Activated naive CD4-positive, alpha-beta T cell treated with anti-CD3 and anti-CD28 coated beads for 36 hours (primary cell): ENCODE results near the gene ATG5. TPM values are rescaled to one million over a fixed set of nuclear protein-coding genes. Genes with fewer than 3 reads are reported as not detected.
"Not testable (repeated sequence)": the region's sequence is repeated elsewhere in the genome, so short reads cannot be mapped to it uniquely, and the experiment has no call there.

Experiments
- CTCF ChIA-PET: fragments of 350-600 bp; sonication (Branson Sonifier 250); formaldehyde crosslinking; loops from one replicate; lab custom pipeline; 2021; ENCODE audit warnings: antibody characterized with exemption; lab: Charles Lee
- DNase-seq: peaks from one replicate; pipeline ENCODE4 v3.0.0-alpha.2; 2020
- H3K27ac Mint-ChIP-seq: one replicate; pipeline ENCODE4 v1.8.0; 2021; ENCODE audit warnings: mild to moderate bottlenecking, mixed read lengths
- H3K27me3 Mint-ChIP-seq: one replicate; pipeline ENCODE4 v1.8.0; 2021; ENCODE audit warnings: low read depth, mixed read lengths
- H3K36me3 Mint-ChIP-seq: one replicate; pipeline ENCODE4 v1.8.0; 2021; ENCODE audit warnings: low read depth, mixed read lengths
- H3K4me1 Mint-ChIP-seq: one replicate; pipeline ENCODE4 v1.8.0; 2021; ENCODE audit warnings: low read depth, mixed read lengths
- H3K4me3 Mint-ChIP-seq: one replicate; pipeline ENCODE4 v1.8.0; 2021; ENCODE audit warnings: mild to moderate bottlenecking, moderate library complexity, mixed read lengths
- H3K9me3 Mint-ChIP-seq: one replicate; pipeline ENCODE4 v1.8.0; 2021; ENCODE audit warnings: mixed read lengths
- intact Hi-C: fragments of 100-400 bp; cut with micrococcal nuclease; formaldehyde crosslinking; loops from one replicate; pipeline ENCODE4 v1.15.1; 2023
- total RNA-seq, 2 experiments: library from RNA; stranded (reverse); gene quantifications; one replicate each; pipeline ENCODE4 v1.2.3, GENCODE V29; 2021

ATG5 gene
- total RNA-seq, 2 experiments from 2014 or later, result 20.2 to 20.7 TPM

- CTCF ChIA-PET, result interaction anchor here (0.6 kb wide), 1 partner anchor 66 kb away, joined by 3 read pairs; no protein-coding TSS in a partner anchor
- H3K36me3 Mint-ChIP-seq, result no peaks in the 10 kb centered on the region
- no peak overlapping the region for H3K27ac Mint-ChIP-seq
- DNase-seq, result no peak
- no peak overlapping the region for H3K4me3 Mint-ChIP-seq
- H3K4me1 Mint-ChIP-seq, result peaks cover 10% of the 10 kb centered on the region
- intact Hi-C loops, result no loop called here
- H3K27me3 Mint-ChIP-seq, result no peaks in the 10 kb centered on the region
- H3K9me3 Mint-ChIP-seq, result peaks cover 2% of the 10 kb centered on the region
These were observed 168.7 kb downstream of the ATG5 start for GRCh38 chr6:106156863-106157262.

DNA sequence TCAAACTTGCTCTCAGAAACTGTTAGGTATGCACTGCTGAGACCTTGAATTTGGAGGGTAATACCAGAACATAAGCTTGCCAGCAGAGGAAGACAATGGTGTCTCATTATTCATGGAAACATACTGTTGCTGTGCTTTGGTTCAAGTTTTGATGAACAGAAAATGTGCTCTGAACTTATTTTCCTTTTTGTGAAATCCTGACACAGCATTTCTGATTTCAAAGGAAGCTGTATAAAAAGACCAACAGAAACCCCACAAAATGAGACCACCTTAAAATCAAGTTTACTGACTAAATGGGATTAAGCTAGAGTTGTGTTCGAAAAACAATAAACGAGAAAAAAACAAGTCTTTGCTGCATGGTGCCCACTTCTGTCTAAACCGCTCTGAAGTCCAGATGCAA is 169.1 kb downstream of the ATG5 start:
- Mint-ChIP-seq H3K36me3 (no peaks in the 10 kb centered on the region), H3K27ac (no peak overlapping the region), H3K9me3 (peaks cover 2% of the 10 kb centered on the region), H3K4me3 (no peak overlapping the region), H3K27me3 (no peaks in the 10 kb centered on the region), H3K4me1 (peaks cover 10% of the 10 kb centered on the region)
- intact Hi-C loops, result no loop called here
- CTCF ChIA-PET, result interaction anchor here (0.6 kb wide), 1 partner anchor 66 kb away, joined by 3 read pairs; no protein-coding TSS in a partner anchor
- DNase-seq, result no peak

GRCh38 chr6:106155219-106155830 is 170.2 kb downstream of the ATG5 start:
- CTCF ChIA-PET, result no interaction called here
- no peak for DNase-seq
- intact Hi-C loops, result no loop called here
- Mint-ChIP-seq H3K27me3 (no peaks in the 10 kb centered on the region), H3K9me3 (peaks cover 2% of the 10 kb centered on the region), H3K36me3 (no peaks in the 10 kb centered on the region), H3K27ac (no peak overlapping the region), H3K4me1 (peaks cover 10% of the 10 kb centered on the region), H3K4me3 (no peak overlapping the region)

DNA sequence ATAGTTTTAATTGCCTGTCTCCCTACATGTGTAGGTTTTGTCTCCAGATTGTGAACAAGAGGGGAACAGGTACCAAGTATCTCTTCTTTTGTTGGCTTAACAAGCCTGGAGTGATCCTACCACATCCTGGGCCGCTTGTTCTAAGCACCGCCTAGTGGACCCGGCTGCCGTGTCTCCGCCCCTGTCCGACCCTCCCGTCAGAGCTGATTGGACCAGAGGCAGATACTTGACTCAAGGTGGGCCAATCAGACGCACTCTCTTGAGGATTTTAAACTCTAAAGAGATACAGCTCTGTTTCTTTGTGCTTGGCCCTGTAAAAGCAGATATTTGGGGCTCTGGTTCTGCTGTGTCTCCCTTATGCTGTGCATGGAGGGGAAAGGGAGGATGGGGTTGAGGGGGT is 171.2 kb downstream of the ATG5 start:
- CTCF ChIA-PET, result no interaction called here
- DNase-seq, result no peak

GRCh38 chr6:106152952-106153351 is 172.6 kb downstream of the ATG5 start:
- Mint-ChIP-seq H3K27ac (no peak overlapping the region), H3K36me3 (no peaks in the 10 kb centered on the region), H3K9me3 (peaks cover 2% of the 10 kb centered on the region), H3K4me1 (peaks cover 22% of the 10 kb centered on the region), H3K27me3 (no peaks in the 10 kb centered on the region), H3K4me3 (no peak overlapping the region)
- no peak for DNase-seq
- intact Hi-C loops, result no loop called here
- CTCF ChIA-PET, result interaction anchor here (1.0 kb wide), 1 partner anchor 42 kb away, joined by 3 read pairs; no protein-coding TSS in a partner anchor

More for the DNA sequence above, 171.2 kb downstream of the ATG5 start:
- H3K27ac Mint-ChIP-seq, result no peak overlapping the region
- H3K36me3 Mint-ChIP-seq, result no peaks in the 10 kb centered on the region
- peaks cover 2% of the 10 kb centered on the region for H3K9me3 Mint-ChIP-seq
- H3K4me1 Mint-ChIP-seq, result peaks cover 18% of the 10 kb centered on the region
- intact Hi-C loops, result no loop called here
- H3K4me3 Mint-ChIP-seq, result no peak overlapping the region
- H3K27me3 Mint-ChIP-seq, result no peaks in the 10 kb centered on the region

GRCh38 chr6:106152476-106152875 is 173.1 kb downstream of the ATG5 start:
- peaks cover 22% of the 10 kb centered on the region for H3K4me1 Mint-ChIP-seq
- DNase-seq, H3K27ac Mint-ChIP-seq, H3K36me3 Mint-ChIP-seq, intact Hi-C loops, H3K27me3 Mint-ChIP-seq, H3K9me3 Mint-ChIP-seq, H3K4me3 Mint-ChIP-seq: not testable (repeated sequence)
- CTCF ChIA-PET, result interaction anchor here (1.0 kb wide), 1 partner anchor 42 kb away, joined by 3 read pairs; no protein-coding TSS in a partner anchor

DNA sequence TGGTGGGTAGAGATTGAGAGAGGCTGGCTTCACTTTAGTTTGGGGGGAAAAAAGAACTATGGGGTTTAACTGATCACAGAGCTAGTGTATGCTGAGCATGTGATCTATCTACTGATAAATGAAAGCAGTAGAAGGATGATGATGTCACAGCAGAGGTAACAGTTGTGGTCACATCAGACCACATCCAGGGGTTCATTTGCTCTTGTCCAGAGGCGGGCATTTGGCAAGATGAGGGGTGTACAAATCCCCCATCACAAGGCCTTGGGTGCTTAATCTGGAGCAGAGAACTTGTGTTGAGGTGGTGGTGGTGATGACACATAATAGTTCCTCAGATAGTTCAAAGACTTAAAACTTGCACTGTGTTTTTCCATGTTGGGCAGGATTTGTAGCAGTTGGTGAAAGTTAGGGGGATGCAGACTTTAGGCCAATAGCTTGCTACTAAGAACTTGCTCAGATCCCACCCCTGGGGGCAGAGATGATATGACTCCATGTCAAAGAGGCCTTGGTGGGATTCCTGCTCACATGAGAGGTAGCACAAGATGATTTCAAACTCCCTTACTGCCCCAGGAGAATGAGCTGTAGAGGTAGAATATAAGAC is 176.0 kb downstream of the ATG5 start:
- no peak overlapping the region for H3K4me3 Mint-ChIP-seq
- peaks cover 27% of the 10 kb centered on the region for H3K4me1 Mint-ChIP-seq
- H3K27me3 Mint-ChIP-seq, result no peaks in the 10 kb centered on the region
- H3K27ac Mint-ChIP-seq, result no peak overlapping the region
- intact Hi-C loops, result no loop called here
- CTCF ChIA-PET, result no interaction called here
- H3K36me3 Mint-ChIP-seq, result no peaks in the 10 kb centered on the region
- DNase-seq, result peak; percentile 43
- peaks cover 2% of the 10 kb centered on the region for H3K9me3 Mint-ChIP-seq

- CTCF ChIA-PET, result interaction anchor here (1.0 kb wide), 1 partner anchor 76 kb away, joined by 3 read pairs; no protein-coding TSS in a partner anchor
- Mint-ChIP-seq H3K27ac (no peak overlapping the region), H3K4me1 (peaks cover 31% of the 10 kb centered on the region), H3K36me3 (no peaks in the 10 kb centered on the region), H3K4me3 (no peak overlapping the region), H3K27me3 (no peaks in the 10 kb centered on the region), H3K9me3 (peaks cover 2% of the 10 kb centered on the region)
- no peak for DNase-seq
- intact Hi-C loops, result no loop called here
These were observed 178.1 kb downstream of the ATG5 start for GRCh38 chr6:106147476-106147875.

GRCh38 chr6:106146852-106147351 is 178.7 kb downstream of the ATG5 start:
- no peak for DNase-seq
- intact Hi-C loops, result no loop called here
- Mint-ChIP-seq H3K27ac (no peak overlapping the region), H3K27me3 (no peaks in the 10 kb centered on the region), H3K4me1 (peaks cover 32% of the 10 kb centered on the region), H3K4me3 (no peak overlapping the region), H3K9me3 (no peaks in the 10 kb centered on the region), H3K36me3 (no peaks in the 10 kb centered on the region)
- CTCF ChIA-PET, result interaction anchor here (0.8 to 1.0 kb wide), 3 partner anchors 11 to 77 kb away, joined by 3 to 4 read pairs (median 3); no protein-coding TSS in a partner anchor

- DNase-seq, result peak; percentile 36
- H3K27ac Mint-ChIP-seq, result no peak overlapping the region
- H3K36me3 Mint-ChIP-seq, result no peaks in the 10 kb centered on the region
- CTCF ChIA-PET, result no interaction called here
- peaks cover 41% of the 10 kb centered on the region for H3K4me1 Mint-ChIP-seq
- no peaks in the 10 kb centered on the region for H3K27me3 Mint-ChIP-seq
- intact Hi-C loops, result no loop called here
- H3K4me3 Mint-ChIP-seq, result no peak overlapping the region
- H3K9me3 Mint-ChIP-seq, result no peaks in the 10 kb centered on the region
These were observed 179.8 kb downstream of the ATG5 start for GRCh38 chr6:106145741-106146227.

DNA sequence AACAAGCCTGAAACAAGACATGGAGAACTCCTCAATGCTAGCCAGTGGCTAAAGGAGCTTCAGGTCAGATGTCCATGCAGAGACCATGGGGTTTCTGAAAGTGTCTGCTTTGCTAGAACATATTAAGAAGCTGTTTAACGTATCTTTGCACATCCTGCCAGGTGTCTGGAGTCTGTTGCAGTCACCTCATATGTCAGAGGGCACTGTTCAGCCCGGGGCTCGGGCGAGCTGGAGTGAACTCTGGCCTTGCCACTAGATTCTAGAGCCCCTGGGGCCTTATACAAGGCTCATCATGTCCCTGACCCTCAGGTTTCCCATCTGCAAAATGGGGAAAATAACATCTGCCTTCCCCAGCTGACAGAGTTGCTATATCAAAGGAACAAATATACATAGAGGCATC is 180.4 kb downstream of the ATG5 start:
- no peak overlapping the region for H3K27ac Mint-ChIP-seq
- no peaks in the 10 kb centered on the region for H3K36me3 Mint-ChIP-seq
- DNase-seq, result no peak
- H3K27me3 Mint-ChIP-seq, result no peaks in the 10 kb centered on the region
- no peaks in the 10 kb centered on the region for H3K9me3 Mint-ChIP-seq
- intact Hi-C loops, result no loop called here
- CTCF ChIA-PET, result interaction anchor here (0.7 kb wide), 1 partner anchor 853 kb away, joined by 3 read pairs; no protein-coding TSS in a partner anchor
- peaks cover 42% of the 10 kb centered on the region for H3K4me1 Mint-ChIP-seq
- H3K4me3 Mint-ChIP-seq, result no peak overlapping the region

DNA sequence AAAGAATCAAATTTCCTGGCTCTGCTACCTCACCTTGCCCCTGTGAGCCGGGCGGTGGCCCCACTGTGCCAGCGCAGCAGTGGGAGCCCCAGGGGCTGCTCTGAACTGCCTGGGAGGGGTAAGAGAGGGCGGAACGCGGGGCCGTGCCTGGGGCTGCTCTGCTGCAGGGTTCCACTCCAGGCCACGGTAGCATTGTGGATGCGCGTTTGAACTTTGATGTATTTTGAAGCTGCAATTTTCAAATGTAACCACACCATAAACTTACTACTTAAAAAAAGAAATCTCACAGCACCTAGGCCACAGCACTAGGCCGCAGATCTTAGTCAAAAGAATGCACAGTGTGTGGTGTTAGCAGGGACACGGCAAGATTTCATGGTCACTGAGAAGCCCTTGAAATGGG is 181.9 kb downstream of the ATG5 start:
- Mint-ChIP-seq H3K36me3 (no peaks in the 10 kb centered on the region), H3K27ac (no peak overlapping the region), H3K9me3 (no peaks in the 10 kb centered on the region), H3K4me1 (peaks cover 31% of the 10 kb centered on the region), H3K4me3 (no peak overlapping the region), H3K27me3 (no peaks in the 10 kb centered on the region)
- intact Hi-C loops, result loop anchor here (5.0 kb wide), 1 partner anchor 661 kb away; no protein-coding TSS in a partner anchor
- DNase-seq, result no peak
- CTCF ChIA-PET, result interaction anchor here (2.5 kb wide), 1 partner anchor 26 kb away, joined by 7 read pairs; no protein-coding TSS in a partner anchor
